ENCODE measurements around the gene COL9A3.

GRCh38 chr20:62812181-62812906 lies 4.5 kb upstream of the COL9A3 start:
- no peak for TF ChIP-seq POLR2A (IDR thresholded peaks at IDR 0.05; ENCODE audit: control extremely low read depth in 1 of 2, low read depth in 2 of 2, low read length in 2 of 2)
- TF ChIP-seq RAD21 (IDR thresholded peaks at IDR 0.05 in 1 of 2, conservative IDR thresholded peaks at IDR 0.05 in 1 of 2; ENCODE audit: low read depth in 2 of 2, low read length in 2 of 2) = no peak
- TF ChIP-seq TCF12 (IDR thresholded peaks at IDR 0.05; ENCODE audit: low read depth, low read length) = no peak
- TF ChIP-seq CTCF (IDR thresholded peaks at IDR 0.05; ENCODE audit: control extremely low read depth in 1 of 3, insufficient read depth in 1 of 3, low read depth in 1 of 3, low read length in 3 of 3) = no peak
- no peak for TF ChIP-seq GTF2F1 (IDR thresholded peaks at IDR 0.05; ENCODE audit: borderline replicate concordance, low read depth, low read length)
- no peak for TF ChIP-seq SIN3A (conservative IDR thresholded peaks at IDR 0.05 in 1 of 2, IDR thresholded peaks at IDR 0.05 in 1 of 2; ENCODE audit: low read depth in 1 of 2, low read length in 2 of 2)
- TF ChIP-seq CHD2 (IDR thresholded peaks at IDR 0.05; ENCODE audit: low read length) = no peak
- no peak for TF ChIP-seq EP300 (IDR thresholded peaks at IDR 0.05; ENCODE audit: borderline replicate concordance in 1 of 2, low read depth in 2 of 2, low read length in 2 of 2)
- no peak for TF ChIP-seq TAF1 (IDR thresholded peaks at IDR 0.05; ENCODE audit: low read depth, low read length)
- no peak for TF ChIP-seq CHD7 (IDR thresholded peaks at IDR 0.05; ENCODE audit: insufficient replicate concordance, low read length)
- TF ChIP-seq MAX (IDR thresholded peaks at IDR 0.05) = no peak
- no peak for TF ChIP-seq SUZ12 (IDR thresholded peaks at IDR 0.05; ENCODE audit: low read length)

Data from H1 (cell line).